Globus pallidus (tissue), 1 donor: ENCODE results near the gene NR4A2.

Experiments used
- DNase-seq: peaks from one replicate; pipeline ENCODE4 v3.0.0-alpha.2; 2015; ENCODE audit warnings: low spot score

Gene NR4A2

GRCh38 chr2:156332534-156333273 lies at the start of gene NR4A2:
Gene NR4A2, minus strand, starts transcription at chr2:156332721. Its CDS starts 2,535 bp downstream, at chr2:156330186.
- DNase-seq: peak; percentile 89

- no peak for DNase-seq
Observed at GRCh38 chr2:156380117-156380645, 47.7 kb upstream of the NR4A2 start.

GRCh38 chr2:156379714-156380113 lies 47.2 kb upstream of the NR4A2 start:
- DNase-seq: no peak

- no peak for DNase-seq
Observed at GRCh38 chr2:156379071-156379470, 46.5 kb upstream of the NR4A2 start.

- no peak for DNase-seq
Observed at GRCh38 chr2:156366753-156367152, 34.2 kb upstream of the NR4A2 start.

GRCh38 chr2:156363141-156363540 lies 30.6 kb upstream of the NR4A2 start:
- no peak for DNase-seq

- no peak for DNase-seq
Observed at GRCh38 chr2:156356014-156356754, 23.7 kb upstream of the NR4A2 start.

- no peak for DNase-seq
Observed at GRCh38 chr2:156352911-156353310, 20.4 kb upstream of the NR4A2 start.

- no peak for DNase-seq
Observed at GRCh38 chr2:156350374-156351142, 18.0 kb upstream of the NR4A2 start.

- DNase-seq: no peak
Observed at GRCh38 chr2:156349605-156350004, 17.1 kb upstream of the NR4A2 start.

GRCh38 chr2:156349161-156349560 lies 16.6 kb upstream of the NR4A2 start:
- DNase-seq: no peak

- no peak for DNase-seq
Observed at GRCh38 chr2:156347431-156347830, 14.9 kb upstream of the NR4A2 start.

- no peak for DNase-seq
Observed at GRCh38 chr2:156346731-156347130, 14.2 kb upstream of the NR4A2 start.

GRCh38 chr2:156345582-156345981 lies 13.1 kb upstream of the NR4A2 start:
- no peak for DNase-seq

GRCh38 chr2:156343940-156344301 lies 11.4 kb upstream of the NR4A2 start:
- no peak for DNase-seq

GRCh38 chr2:156343096-156343939 lies 10.8 kb upstream of the NR4A2 start:
- no peak for DNase-seq

- peak; percentile 95 for DNase-seq
Observed at GRCh38 chr2:156342254-156343095, 10.0 kb upstream of the NR4A2 start.

- peak; percentile 91 for DNase-seq
Observed at GRCh38 chr2:156341452-156342253, 9.1 kb upstream of the NR4A2 start.

- DNase-seq: no peak
Observed at GRCh38 chr2:156340804-156341451, 8.4 kb upstream of the NR4A2 start.
